OCI-LY1 (cell line): ENCODE data around the gene PDGFRB.

ENCODE experiments used
- EZH2 ChIP-seq: fragments of 200-600 bp; sonication (generic), shearing (Covaris generic); IDR thresholded peaks from 2 replicates; pipeline ENCODE4 v1.8.0; 2017; ENCODE audit warnings: borderline replicate concordance, mixed run types, mild to moderate bottlenecking, antibody characterized with exemption, low read length, moderate library complexity, mixed read lengths
- TF ChIP-seq, protein P1 (sequence below): fragments of 200-600 bp; sonication (generic), shearing (Covaris generic); IDR thresholded peaks from 2 replicates; pipeline ENCODE4 v1.5.1; 2017; ENCODE audit warnings: mild to moderate bottlenecking, antibody characterized with exemption, low read length, moderate library complexity, mixed read lengths

DNA sequence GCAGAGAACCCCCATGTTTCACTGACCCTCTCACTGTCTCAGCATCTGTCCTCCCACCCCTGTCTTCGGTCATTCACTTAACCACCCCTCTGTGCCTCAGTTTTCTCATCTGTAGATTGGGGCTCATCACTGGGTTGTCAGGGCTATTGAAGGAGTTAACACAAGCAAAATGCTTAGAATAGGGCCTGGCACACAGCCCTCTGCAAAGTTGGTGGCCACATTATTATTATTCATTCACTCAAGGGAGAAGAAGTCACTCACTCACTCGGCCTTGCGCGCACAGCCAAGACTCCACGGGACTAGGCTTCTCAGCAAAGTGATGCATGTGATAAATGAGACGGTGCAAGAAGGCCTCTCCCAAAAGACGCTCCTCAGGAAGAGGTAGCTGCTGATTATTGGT lies 8.0 kb downstream of the PDGFRB start:
- TF ChIP-seq, protein P1, sequence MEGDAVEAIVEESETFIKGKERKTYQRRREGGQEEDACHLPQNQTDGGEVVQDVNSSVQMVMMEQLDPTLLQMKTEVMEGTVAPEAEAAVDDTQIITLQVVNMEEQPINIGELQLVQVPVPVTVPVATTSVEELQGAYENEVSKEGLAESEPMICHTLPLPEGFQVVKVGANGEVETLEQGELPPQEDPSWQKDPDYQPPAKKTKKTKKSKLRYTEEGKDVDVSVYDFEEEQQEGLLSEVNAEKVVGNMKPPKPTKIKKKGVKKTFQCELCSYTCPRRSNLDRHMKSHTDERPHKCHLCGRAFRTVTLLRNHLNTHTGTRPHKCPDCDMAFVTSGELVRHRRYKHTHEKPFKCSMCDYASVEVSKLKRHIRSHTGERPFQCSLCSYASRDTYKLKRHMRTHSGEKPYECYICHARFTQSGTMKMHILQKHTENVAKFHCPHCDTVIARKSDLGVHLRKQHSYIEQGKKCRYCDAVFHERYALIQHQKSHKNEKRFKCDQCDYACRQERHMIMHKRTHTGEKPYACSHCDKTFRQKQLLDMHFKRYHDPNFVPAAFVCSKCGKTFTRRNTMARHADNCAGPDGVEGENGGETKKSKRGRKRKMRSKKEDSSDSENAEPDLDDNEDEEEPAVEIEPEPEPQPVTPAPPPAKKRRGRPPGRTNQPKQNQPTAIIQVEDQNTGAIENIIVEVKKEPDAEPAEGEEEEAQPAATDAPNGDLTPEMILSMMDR = no peak
- no peak for TF ChIP-seq EZH2
